Stimulated activated CD8-positive, alpha-beta memory T cell treated with anti-CD3 and anti-CD28 coated beads, Interleukin-4, amount 100 ng/mL, for 1 hour (primary cell): ENCODE data around the gene TLCD1.

ENCODE experiments used
- DNase-seq, 2 donors: peaks; one replicate each; pipeline ENCODE4 v3.0.0-alpha.2; 2020; ENCODE audit warnings: low read depth in 2 of 2, low spot score in 1 of 2

TLCD1 gene

DNA sequence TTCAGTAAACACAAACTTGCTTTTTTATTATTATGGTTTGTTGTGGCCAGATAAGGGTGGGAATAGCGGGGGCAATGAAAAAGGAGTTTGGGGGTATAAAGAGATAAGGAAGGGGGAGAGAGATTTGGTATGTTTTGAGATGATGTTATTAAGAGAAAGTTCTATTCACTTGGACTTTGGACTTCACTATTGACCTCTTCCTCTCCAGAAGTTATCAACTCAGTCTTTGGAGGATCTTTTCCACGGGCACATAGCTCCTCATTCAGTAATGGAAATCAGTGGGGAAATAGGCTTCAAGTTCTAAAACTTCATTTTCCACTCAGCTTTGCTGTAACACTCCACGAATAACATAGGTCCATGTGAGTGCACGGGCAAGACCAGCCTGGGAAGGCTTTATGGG is 37.6 kb downstream of the TLCD1 start:
- no peak for DNase-seq

DNA sequence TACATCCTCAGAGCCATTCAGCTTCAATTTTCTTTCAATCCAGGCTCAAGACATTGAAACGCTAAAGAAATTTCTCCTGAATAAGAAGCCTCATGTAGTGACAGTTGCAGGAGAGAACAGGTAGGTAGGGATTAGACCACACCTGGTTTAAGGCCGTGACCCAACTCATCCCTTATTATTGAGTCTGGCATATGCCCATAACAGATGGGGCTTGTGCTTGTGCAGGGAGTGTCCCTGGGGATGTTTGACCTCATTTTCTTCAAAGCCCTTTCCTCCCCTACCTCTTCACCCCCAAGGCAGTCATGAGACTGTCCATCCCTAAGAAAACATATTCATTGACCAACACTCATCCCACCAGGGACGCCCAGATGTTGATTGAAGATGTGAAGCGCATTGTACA is 39.7 kb downstream of the TLCD1 start:
- DNase-seq, result no peak

DNA sequence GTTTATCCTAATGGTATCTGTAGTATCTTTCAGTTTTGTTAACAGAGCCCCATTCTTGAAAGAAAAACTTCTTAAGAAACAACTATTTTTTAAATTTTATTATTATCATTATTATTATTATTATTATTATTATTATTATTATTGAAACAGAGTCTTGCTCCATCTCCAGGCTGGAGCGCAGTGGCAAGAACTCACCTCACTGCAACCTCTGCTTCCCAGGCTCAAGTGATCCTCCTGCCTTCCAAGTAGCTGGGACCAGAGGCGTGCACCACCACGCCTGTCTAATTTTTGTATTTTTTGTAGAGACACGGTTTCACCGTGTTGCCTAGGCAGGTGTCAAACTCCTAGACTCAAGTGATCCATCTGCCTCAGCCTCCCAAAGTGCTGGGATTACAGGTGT is 40.7 kb downstream of the TLCD1 start:
- no peak for DNase-seq

GRCh38 chr17:28684963-28685362 is 41.1 kb downstream of the TLCD1 start:
- no peak for DNase-seq

DNA sequence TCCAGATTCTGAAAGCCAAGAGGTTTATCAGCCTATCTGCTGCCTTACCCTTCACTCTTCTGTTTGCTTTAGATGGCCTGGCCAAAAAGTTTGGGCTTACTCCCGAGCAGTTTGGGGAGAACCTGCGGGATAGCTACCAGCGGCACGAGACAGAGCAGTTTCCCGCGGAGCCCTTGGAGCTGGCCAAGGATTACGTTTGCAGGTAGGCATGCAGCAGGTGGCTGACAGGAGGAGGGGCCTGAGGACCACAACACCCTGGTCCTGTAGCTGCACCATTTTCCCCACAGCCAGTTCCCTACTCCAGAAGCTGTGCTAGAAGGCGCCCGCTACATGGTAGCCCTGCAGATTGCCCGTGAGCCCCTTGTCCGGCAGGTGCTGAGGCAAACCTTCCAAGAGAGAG is 43.4 kb downstream of the TLCD1 start:
- DNase-seq, result no peak

- DNase-seq, result no peak
These were observed 50.1 kb downstream of the TLCD1 start for GRCh38 chr17:28675980-28676379.

DNA sequence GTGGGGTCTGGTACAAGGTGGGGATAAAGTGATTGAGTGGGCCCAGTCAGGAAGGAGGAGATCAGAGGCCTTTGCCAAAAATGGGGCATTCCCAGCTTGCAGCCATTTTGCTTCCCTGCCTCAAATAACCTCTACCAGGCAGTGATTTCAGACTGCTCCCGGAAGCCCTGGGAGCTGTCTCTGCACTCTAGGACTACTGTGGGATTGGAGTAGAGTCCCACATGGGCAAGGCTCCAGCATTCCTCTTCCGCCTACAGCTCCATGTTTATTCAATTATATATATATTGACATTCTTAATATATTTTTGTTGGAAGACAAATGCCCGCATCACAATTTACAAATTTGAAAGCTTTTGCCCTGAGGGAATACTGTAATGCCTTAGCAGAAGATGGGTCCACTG is 50.5 kb downstream of the TLCD1 start:
- no peak for DNase-seq
